Duodenal mucosa (tissue), 2 donors: ENCODE measurements around the gene FBXO48.
"Not testable (repeated sequence)": the region's sequence is repeated elsewhere in the genome, so short reads cannot be mapped to it uniquely, and the experiment has no call there.

ENCODE experiments used
- H3K27ac ChIP-seq: one replicate; pipeline ENCODE4 v1.7.0; 2013; ENCODE audit warnings: low read depth, low read length
- H3K27me3 ChIP-seq, 2 donors: one replicate each; pipeline ENCODE4 v1.7.0; 2013; ENCODE audit warnings: low read length in 2 of 2, control low read depth in 1 of 2; ENCODE audit not compliant: insufficient read depth in 2 of 2, control insufficient read depth in 1 of 2
- H3K36me3 ChIP-seq, 2 donors: one replicate each; pipeline ENCODE4 v1.7.0; 2013; ENCODE audit warnings: low read length in 2 of 2, control low read depth in 1 of 2; ENCODE audit not compliant: insufficient read depth in 2 of 2, control insufficient read depth in 1 of 2
- H3K4me1 ChIP-seq, 2 donors: one replicate each; pipeline ENCODE4 v1.7.0; 2013; ENCODE audit warnings: low read length in 2 of 2, control low read depth in 1 of 2; ENCODE audit not compliant: insufficient read depth in 2 of 2, control insufficient read depth in 1 of 2
- H3K4me3 ChIP-seq, 2 donors: one replicate each; pipeline ENCODE4 v1.7.0; 2013; ENCODE audit warnings: low read length in 2 of 2, low read depth in 1 of 2
- H3K9ac ChIP-seq, 2 donors: one replicate each; pipeline ENCODE4 v1.7.0; 2013; ENCODE audit warnings: low read length in 2 of 2, low read depth in 1 of 2
- H3K9me3 ChIP-seq, 2 donors: one replicate each; pipeline ENCODE4 v1.7.0; 2013; ENCODE audit warnings: low read length in 2 of 2, control low read depth in 1 of 2; ENCODE audit not compliant: control insufficient read depth in 1 of 2

The FBXO48 gene

GRCh38 chr2:68458981-68459380 is 8.1 kb downstream of the FBXO48 start:
- no peak overlapping the region for H3K27ac ChIP-seq

GRCh38 chr2:68456198-68456597 is 10.9 kb downstream of the FBXO48 start:
- H3K9me3 ChIP-seq, result no peaks in the 10 kb centered on the region
- no peaks in the 10 kb centered on the region for H3K4me1 ChIP-seq
- H3K27me3 ChIP-seq, result no peaks in the 10 kb centered on the region
- no peak overlapping the region for H3K4me3 ChIP-seq
- H3K9ac ChIP-seq, result no peak overlapping the region
- H3K27ac ChIP-seq, result no peak overlapping the region
- H3K36me3 ChIP-seq, result no peaks in the 10 kb centered on the region

More at GRCh38 chr2:68458981-68459380, 8.1 kb downstream of the FBXO48 start:
- Histone ChIP-seq H3K9ac (no peak overlapping the region), H3K4me3 (no peak overlapping the region), H3K27me3 (no peaks in the 10 kb centered on the region), H3K36me3 (no peaks in the 10 kb centered on the region), H3K4me1 (no peaks in the 10 kb centered on the region), H3K9me3 (no peaks in the 10 kb centered on the region)

- Histone ChIP-seq H3K9me3 (no peaks in the 10 kb centered on the region), H3K27ac (no peak overlapping the region), H3K27me3 (no peaks in the 10 kb centered on the region), H3K36me3 (no peaks in the 10 kb centered on the region), H3K4me1 (no peaks in the 10 kb centered on the region), H3K4me3 (no peak overlapping the region), H3K9ac (no peak overlapping the region)
These were observed 12.4 kb downstream of the FBXO48 start for GRCh38 chr2:68454719-68455118.

- Histone ChIP-seq H3K9me3 (no peaks in the 10 kb centered on the region), H3K9ac (no peak overlapping the region), H3K27me3 (no peaks in the 10 kb centered on the region), H3K27ac (no peak overlapping the region), H3K4me3 (no peak overlapping the region), H3K4me1 (no peaks in the 10 kb centered on the region), H3K36me3 (no peaks in the 10 kb centered on the region)
These were observed 13.2 kb downstream of the FBXO48 start for GRCh38 chr2:68453761-68454360.

GRCh38 chr2:68452158-68452900 is 14.8 kb downstream of the FBXO48 start:
- no peaks in the 10 kb centered on the region for H3K4me1 ChIP-seq
- no peaks in the 10 kb centered on the region for H3K36me3 ChIP-seq
- no peak overlapping the region for H3K4me3 ChIP-seq
- H3K27me3 ChIP-seq, result no peaks in the 10 kb centered on the region
- no peak overlapping the region for H3K27ac ChIP-seq
- H3K9ac ChIP-seq, result no peak overlapping the region
- no peaks in the 10 kb centered on the region for H3K9me3 ChIP-seq

GRCh38 chr2:68448671-68449653 is 18.1 kb downstream of the FBXO48 start:
- H3K4me1 ChIP-seq, result no peaks in the 10 kb centered on the region
- no peaks in the 10 kb centered on the region for H3K27me3 ChIP-seq
- no peak overlapping the region for H3K4me3 ChIP-seq
- H3K9ac ChIP-seq, result no peak overlapping the region
- no peaks in the 10 kb centered on the region for H3K36me3 ChIP-seq
- no peak overlapping the region for H3K27ac ChIP-seq
- H3K9me3 ChIP-seq, result no peaks in the 10 kb centered on the region

GRCh38 chr2:68447118-68447517 is 20.0 kb downstream of the FBXO48 start:
- H3K9ac ChIP-seq, result no peak overlapping the region
- H3K27ac ChIP-seq, result no peak overlapping the region
- no peaks in the 10 kb centered on the region for H3K27me3 ChIP-seq
- H3K9me3 ChIP-seq, result no peaks in the 10 kb centered on the region
- H3K4me1 ChIP-seq, result no peaks in the 10 kb centered on the region
- H3K36me3 ChIP-seq, result no peaks in the 10 kb centered on the region
- no peak overlapping the region for H3K4me3 ChIP-seq

GRCh38 chr2:68446425-68446824 is 20.7 kb downstream of the FBXO48 start:
- H3K9ac ChIP-seq, H3K36me3 ChIP-seq, H3K4me3 ChIP-seq, H3K4me1 ChIP-seq, H3K27ac ChIP-seq, H3K27me3 ChIP-seq, H3K9me3 ChIP-seq: not testable (repeated sequence)

GRCh38 chr2:68441994-68442322 is 25.1 kb downstream of the FBXO48 start:
- Histone ChIP-seq H3K4me3 (no peak overlapping the region), H3K27ac (no peak overlapping the region)

More at GRCh38 chr2:68441994-68442322, 25.1 kb downstream of the FBXO48 start:
- Histone ChIP-seq H3K9ac (no peak overlapping the region), H3K9me3 (no peaks in the 10 kb centered on the region), H3K36me3 (no peaks in the 10 kb centered on the region), H3K4me1 (peaks cover 14 to 26% of the 10 kb centered on the region in 2 donors), H3K27me3 (no peaks in the 10 kb centered on the region)
